H1 (cell line): Measurements from ENCODE around the gene LPAR3. TPM values are rescaled to one million over a fixed set of nuclear protein-coding genes. Genes with fewer than 3 reads are reported as not detected.

Experiments
- CTCF ChIA-PET: fragments of 300-600 bp; sonication (Branson Sonifier 250); formaldehyde crosslinking; loops from one replicate; lab custom pipeline; 2021; ENCODE audit not compliant: partially characterized antibody; lab: Charles Lee
- POLR2A ChIA-PET: fragments of 300-600 bp; sonication (Branson Sonifier 250); formaldehyde crosslinking; loops from one replicate; lab custom pipeline; 2021; ENCODE audit warnings: inconsistent platforms; ENCODE audit not compliant: partially characterized antibody; lab: Charles Lee
- DNase-seq, 2 experiments: peaks; one replicate each; pipeline versions ENCODE4 v3.0.0 to v3.0.0-alpha.2; 2010 to 2022; ENCODE audit warnings: low spot score in 2 of 2, low read depth in 1 of 2, mixed read lengths in 1 of 2
- FAIRE-seq: peaks from 2 replicates; lab custom pipeline; 2011; peaks lifted over from hg19 to GRCh38; lab: Jason Lieb, UNC
- H2AFZ ChIP-seq: 2 replicates; pipeline ENCODE4 v1.8.1; 2012; ENCODE audit warnings: low read length, inconsistent platforms
- H2AK5ac ChIP-seq: 2 replicates; pipeline ENCODE4 v1.6.1; 2013; ENCODE audit warnings: low read depth, low read length
- H2BK120ac ChIP-seq: replicated peaks from 2 replicates; pipeline ENCODE3; 2013; ENCODE audit warnings: low read depth, low read length, inconsistent platforms
- H2BK12ac ChIP-seq: 2 replicates; pipeline ENCODE4 v1.6.1; 2013; ENCODE audit warnings: low read depth, low read length
- H2BK15ac ChIP-seq: 2 replicates; pipeline ENCODE4 v1.6.1; 2013; ENCODE audit warnings: low read length
- H2BK20ac ChIP-seq: 2 replicates; pipeline ENCODE4 v1.6.1; 2013; ENCODE audit warnings: low read length
- H2BK5ac ChIP-seq: 2 replicates; pipeline ENCODE4 v1.6.1; 2013; ENCODE audit warnings: low read depth, low read length
- H3K14ac ChIP-seq: 2 replicates; pipeline ENCODE4 v1.6.1; 2013; ENCODE audit warnings: inconsistent platforms; ENCODE audit not compliant: insufficient read length
- H3K18ac ChIP-seq: 2 replicates; pipeline ENCODE4 v1.6.1; 2013; ENCODE audit warnings: low read length; ENCODE audit errors: extremely low read depth
- H3K23ac ChIP-seq: 2 replicates; pipeline ENCODE4 v1.6.1; 2013; ENCODE audit warnings: inconsistent platforms; ENCODE audit not compliant: insufficient read length
- H3K23me2 ChIP-seq: 2 replicates; pipeline ENCODE4 v1.6.1; 2013; ENCODE audit warnings: low read depth, low read length
- H3K27ac ChIP-seq: 2 replicates; pipeline ENCODE4 v1.6.1; 2011; ENCODE audit warnings: low read depth, low read length, inconsistent platforms
- H3K27me3 ChIP-seq, 4 experiments: replicated peaks in 1 of 4; 1 replicate in 1 of 4; 2 replicates in 3 of 4; pipeline versions ENCODE4 v1.6.1 to v1.8.1; 2011 to 2013; ENCODE audit warnings: low read length in 3 of 4, mild to moderate bottlenecking in 3 of 4, inconsistent platforms in 2 of 4, mixed read lengths in 2 of 4, moderate library complexity in 1 of 4; ENCODE audit not compliant: control insufficient read depth in 3 of 4, insufficient read depth in 3 of 4; ENCODE audit errors: extremely low read depth in 1 of 4
- H3K36me3 ChIP-seq, 4 experiments: 2 replicates each; pipeline versions ENCODE4 v1.6.1 to v1.8.1; 2011 to 2013; ENCODE audit warnings: mild to moderate bottlenecking in 4 of 4, low read length in 3 of 4, moderate library complexity in 2 of 4, control low read depth in 1 of 4, inconsistent platforms in 1 of 4; ENCODE audit not compliant: insufficient read depth in 4 of 4, control insufficient read depth in 2 of 4
- H3K4ac ChIP-seq: replicated peaks from 2 replicates; pipeline ENCODE3; 2013; ENCODE audit warnings: low read length, low read depth, mixed read lengths, inconsistent platforms; ENCODE audit not compliant: insufficient read length
- H3K4me1 ChIP-seq, 4 experiments: replicated peaks in 1 of 4; 1 replicate in 1 of 4; 2 replicates in 3 of 4; pipeline versions ENCODE4 v1.6.1 to v1.8.1; 2011 to 2013; ENCODE audit warnings: low read length in 3 of 4, inconsistent platforms in 2 of 4, mixed read lengths in 1 of 4; ENCODE audit not compliant: insufficient read depth in 4 of 4, control insufficient read depth in 3 of 4
- H3K4me2 ChIP-seq, 2 experiments: 2 replicates each; pipeline versions ENCODE4 v1.6.1 to v1.8.1; 2011 to 2013; ENCODE audit warnings: low read depth in 2 of 2, low read length in 2 of 2, control low read depth in 1 of 2, inconsistent platforms in 1 of 2, mild to moderate bottlenecking in 1 of 2; ENCODE audit not compliant: insufficient read depth in 1 of 2
- H3K4me3 ChIP-seq, 4 experiments: fragments of 200-600, 300-600 bp in 1 of 4; sonication (generic), shearing (Covaris generic), sonication (Bioruptor Twin) in 1 of 4; 2 replicates each; pipeline versions ENCODE4 v1.5.1 to v1.8.1; 2011 to 2016; ENCODE audit warnings: low read length in 4 of 4, low read depth in 3 of 4, control low read depth in 2 of 4, inconsistent platforms in 2 of 4, mild to moderate bottlenecking in 2 of 4, mixed read lengths in 1 of 4, moderate library complexity in 1 of 4; ENCODE audit not compliant: insufficient read depth in 2 of 4; ENCODE audit errors: extremely low read depth in 1 of 4
- H3K56ac ChIP-seq: replicated peaks from 2 replicates; pipeline ENCODE3; 2013; ENCODE audit warnings: low read depth, mild to moderate bottlenecking, mixed read lengths, low read length, inconsistent platforms; ENCODE audit not compliant: insufficient read length
- H3K79me1 ChIP-seq: 2 replicates; pipeline ENCODE4 v1.6.1; 2013; ENCODE audit warnings: low read depth, low read length, control low read depth
- H3K79me2 ChIP-seq, 2 experiments: 2 replicates each; pipeline versions ENCODE4 v1.6.1 to v1.8.1; 2012 to 2013; ENCODE audit warnings: low read length in 2 of 2, mild to moderate bottlenecking in 2 of 2, inconsistent platforms in 1 of 2; ENCODE audit not compliant: insufficient read depth in 2 of 2, control insufficient read depth in 1 of 2
- H3K9ac ChIP-seq, 4 experiments: replicated peaks in 1 of 4; 1 replicate in 1 of 4; 2 replicates in 3 of 4; pipeline versions ENCODE4 v1.6.1 to v1.8.1; 2011 to 2013; ENCODE audit warnings: low read depth in 3 of 4, low read length in 3 of 4, control low read depth in 2 of 4, mild to moderate bottlenecking in 2 of 4, moderate library complexity in 2 of 4, inconsistent platforms in 1 of 4; ENCODE audit errors: extremely low read depth in 1 of 4
- H3K9me3 ChIP-seq, 2 experiments: 2 replicates each; pipeline versions ENCODE4 v1.6.1 to v1.8.1; 2012 to 2013; ENCODE audit warnings: mild to moderate bottlenecking in 2 of 2, moderate library complexity in 2 of 2, control low read depth in 1 of 2, inconsistent platforms in 1 of 2, low read depth in 1 of 2, low read length in 1 of 2, mixed read lengths in 1 of 2; ENCODE audit not compliant: insufficient read depth in 2 of 2
- H4K20me1 ChIP-seq, 2 experiments: replicated peaks in 1 of 2; 2 replicates each; pipeline versions ENCODE3 to v1.8.1; 2011 to 2013; ENCODE audit warnings: inconsistent platforms in 2 of 2, low read length in 2 of 2, mild to moderate bottlenecking in 1 of 2; ENCODE audit not compliant: insufficient read depth in 2 of 2, control insufficient read depth in 1 of 2
- H4K5ac ChIP-seq: 2 replicates; pipeline ENCODE4 v1.6.1; 2013; ENCODE audit warnings: low read length, low read depth, mixed read lengths, inconsistent platforms; ENCODE audit not compliant: insufficient read length
- H4K8ac ChIP-seq: 2 replicates; pipeline ENCODE4 v1.8.0; 2013; ENCODE audit warnings: mild to moderate bottlenecking, moderate library complexity, low read length, inconsistent platforms; ENCODE audit not compliant: insufficient read depth; ENCODE audit errors: extremely low read depth
- H4K91ac ChIP-seq: replicated peaks from 2 replicates; pipeline ENCODE3; 2013; ENCODE audit warnings: low read length, mixed read lengths, inconsistent platforms; ENCODE audit not compliant: insufficient read length
- CBX8 ChIP-seq: fragments of 300-800, 300-1000 bp; sonication (generic); IDR thresholded peaks from 2 replicates; pipeline ENCODE4 v1.7.1; 2016; ENCODE audit warnings: low read depth, low read length, borderline replicate concordance
- GTF2F1 ChIP-seq: IDR thresholded peaks from 2 replicates; pipeline ENCODE4 v1.6.1; 2012; ENCODE audit warnings: low read depth, low read length, improper control_type of control experiment, borderline replicate concordance
- POU5F1 ChIP-seq: IDR thresholded peaks from 2 replicates; pipeline ENCODE4 v1.6.1; 2011; ENCODE audit warnings: low read depth, mild to moderate bottlenecking, low read length, moderate library complexity
- RBBP5 ChIP-seq: IDR thresholded peaks from 2 replicates; pipeline ENCODE4 v1.7.1; 2012; ENCODE audit warnings: low read depth, mild to moderate bottlenecking, inconsistent platforms, low read length, moderate library complexity, borderline replicate concordance
- SIX5 ChIP-seq: IDR thresholded peaks from 2 replicates; pipeline ENCODE4 v1.6.1; 2011; ENCODE audit warnings: mild to moderate bottlenecking, low read depth, low read length
- WGBS, 2 experiments: shearing (Covaris generic) in 1 of 2; methylation state at CpG; one replicate each; pipeline versions ENCODE4 v1.1.6 to v1.1.7; 2013 to 2015; ENCODE audit warnings: low lambda C conversion rate in 2 of 2, mixed read lengths in 2 of 2, inconsistent platforms in 1 of 2, low coverage in 1 of 2, missing lambda C conversion rate in 1 of 2; ENCODE audit not compliant: insufficient replicate concordance in 2 of 2, insufficient coverage in 1 of 2, insufficient read length in 1 of 2; ENCODE audit errors: extremely low coverage in 1 of 2, missing lambda C conversion rate in 1 of 2; 5-methylcytosine and 5-hydroxymethylcytosine counted together
- polyA plus RNA-seq, 7 experiments: library from polyadenylated mRNA; depleted of rRNA in 3 of 7; stranded (reverse) in 5 of 7; unstranded in 2 of 7; fragments of >200 nt in 5 of 7; fragments of 200-250 nt in 2 of 7; gene quantifications; 1 replicate in 5 of 7; 2 replicates in 1 of 7; 4 replicates in 1 of 7; pipeline versions ENCODE4 v1.2.1 to v1.2.3, GENCODE V29; 2011 to 2013; ENCODE audit warnings: missing spikeins in 2 of 7, mixed read lengths in 2 of 7
- total RNA-seq: library from RNA; stranded (reverse); fragmentation: NEBNext Ultra II Directional; extraction: Animal tissue kit (Norgen Biotek cat#: 25700); gene quantifications from 2 replicates; pipeline ENCODE4 v1.2.1, GENCODE V29; 2021
- TF ChIP-seq, protein P1 (sequence below): IDR thresholded peaks from 2 replicates; pipeline ENCODE4 v1.6.1; 2011; ENCODE audit warnings: low read depth, mild to moderate bottlenecking, low read length; ENCODE audit not compliant: insufficient read depth
- TF ChIP-seq, protein P2 (sequence below), 3 experiments: IDR thresholded peaks; 1 replicate in 2 of 3; 2 replicates in 1 of 3; pipeline versions ENCODE4 v1.5.1 to v1.6.1; 2011; ENCODE audit warnings: low read length in 3 of 3, mild to moderate bottlenecking in 3 of 3, inconsistent platforms in 2 of 3, low read depth in 1 of 3, moderate library complexity in 1 of 3; ENCODE audit not compliant: insufficient read depth in 1 of 3; ENCODE audit errors: control extremely low read depth in 1 of 3

Gene LPAR3
- total and polyA plus RNA-seq, 2 of the 8 experiments (the other 6 are each of a cell fraction or from before 2014, with no cell fraction given), result 17.1 to 25.4 TPM

DNA sequence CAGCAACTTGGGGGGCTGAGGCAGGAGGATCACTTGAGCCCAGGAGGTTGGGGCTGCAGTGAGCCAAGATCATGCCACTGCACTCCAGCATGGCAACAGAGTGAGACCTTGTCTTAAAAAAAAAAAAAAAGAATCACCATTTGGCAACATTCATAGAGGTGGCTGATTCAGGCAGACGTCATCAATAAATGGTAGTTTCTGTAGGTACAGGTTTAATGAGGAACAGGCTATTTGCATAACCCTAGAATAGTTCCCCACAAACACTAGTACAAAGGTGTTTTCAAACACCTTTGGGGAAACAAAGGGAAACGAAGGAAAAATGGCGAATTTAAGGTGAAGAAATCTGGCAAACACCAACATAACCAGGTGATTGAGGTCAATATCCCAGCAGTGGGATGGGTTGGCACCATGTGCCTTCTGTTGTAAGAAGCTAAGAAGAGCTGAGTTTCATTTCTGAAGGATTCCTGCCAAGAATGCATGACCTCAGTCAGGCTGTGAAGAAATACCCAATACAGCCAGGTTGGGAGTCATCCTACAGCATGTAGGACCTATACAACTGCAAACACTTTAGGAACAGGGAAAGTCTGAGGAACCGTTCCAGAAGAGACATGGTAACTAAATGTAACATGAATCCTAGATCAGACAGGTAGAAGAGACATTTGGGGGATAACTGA, 5.6 kb downstream of the LPAR3 start:
- Histone ChIP-seq H4K5ac (no peak overlapping the region), H3K79me2 (peaks cover 0 to 43% of the 10 kb centered on the region in 2 experiments; a peak in 3 of 4 replicates), H2BK15ac (no peak overlapping the region), H4K8ac (no peak overlapping the region), H3K23me2 (peaks cover 3% of the 10 kb centered on the region; the same call in 1 of the 2 replicates), H3K9ac (no peak overlapping the region), H3K4me1 (peaks cover 0 to 3% (median 0%) of the 10 kb centered on the region in 4 experiments; a peak in 1 of 7 replicates), H3K14ac (no peak overlapping the region), H2BK5ac (no peak overlapping the region), H3K79me1 (0 out of 2 replicates have a peak, but pooled peaks cover 2% of the 10 kb centered on the region), H3K4me2 (no peak overlapping the region), H3K23ac (no peak overlapping the region), H2AK5ac (no peak overlapping the region), H3K36me3 (peaks cover 0 to 6% (median 2%) of the 10 kb centered on the region in 4 experiments; a peak in 3 of 8 replicates), H3K4me3 (no peak overlapping the region), H2AFZ (no peak overlapping the region), H3K9me3 (no peaks in the 10 kb centered on the region), H3K4ac (no peak overlapping the region), H2BK12ac (no peak overlapping the region), H3K18ac (no peak overlapping the region), H4K91ac (no peak overlapping the region), H3K56ac (no peak overlapping the region), H3K27ac (no peak overlapping the region; the same call in 1 of the 2 replicates), H3K27me3 (peaks cover 0 to 2% (median under 1%) of the 10 kb centered on the region in 4 experiments; a peak in 3 of 7 replicates), H4K20me1 (peaks cover 0 to 6% of the 10 kb centered on the region in 2 experiments), H2BK120ac (no peak overlapping the region), H2BK20ac (no peak overlapping the region)
- WGBS, 2 experiments, result 86% methylated on average over 4 of the region's 4 CpGs; no CpG with 5 or more reads in 1 of the 2 experiments
- no peak for DNase-seq
- ChIA-PET POLR2A (no interaction called here), CTCF (no interaction called here)
- FAIRE-seq, result no peak
- TF ChIP-seq GTF2F1, result no peak
- TF ChIP-seq, protein P1, sequence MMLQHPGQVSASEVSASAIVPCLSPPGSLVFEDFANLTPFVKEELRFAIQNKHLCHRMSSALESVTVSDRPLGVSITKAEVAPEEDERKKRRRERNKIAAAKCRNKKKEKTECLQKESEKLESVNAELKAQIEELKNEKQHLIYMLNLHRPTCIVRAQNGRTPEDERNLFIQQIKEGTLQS, result no peak
- TF ChIP-seq, protein P2, sequence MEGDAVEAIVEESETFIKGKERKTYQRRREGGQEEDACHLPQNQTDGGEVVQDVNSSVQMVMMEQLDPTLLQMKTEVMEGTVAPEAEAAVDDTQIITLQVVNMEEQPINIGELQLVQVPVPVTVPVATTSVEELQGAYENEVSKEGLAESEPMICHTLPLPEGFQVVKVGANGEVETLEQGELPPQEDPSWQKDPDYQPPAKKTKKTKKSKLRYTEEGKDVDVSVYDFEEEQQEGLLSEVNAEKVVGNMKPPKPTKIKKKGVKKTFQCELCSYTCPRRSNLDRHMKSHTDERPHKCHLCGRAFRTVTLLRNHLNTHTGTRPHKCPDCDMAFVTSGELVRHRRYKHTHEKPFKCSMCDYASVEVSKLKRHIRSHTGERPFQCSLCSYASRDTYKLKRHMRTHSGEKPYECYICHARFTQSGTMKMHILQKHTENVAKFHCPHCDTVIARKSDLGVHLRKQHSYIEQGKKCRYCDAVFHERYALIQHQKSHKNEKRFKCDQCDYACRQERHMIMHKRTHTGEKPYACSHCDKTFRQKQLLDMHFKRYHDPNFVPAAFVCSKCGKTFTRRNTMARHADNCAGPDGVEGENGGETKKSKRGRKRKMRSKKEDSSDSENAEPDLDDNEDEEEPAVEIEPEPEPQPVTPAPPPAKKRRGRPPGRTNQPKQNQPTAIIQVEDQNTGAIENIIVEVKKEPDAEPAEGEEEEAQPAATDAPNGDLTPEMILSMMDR (IDR thresholded peaks at IDR 0.05; ENCODE audit: control extremely low read depth in 1 of 3, insufficient read depth in 1 of 3, low read depth in 1 of 3, low read length in 3 of 3), result no peak
- TF ChIP-seq CBX8, result no peak
- no peak for TF ChIP-seq SIX5
- TF ChIP-seq POU5F1, result no peak
- no peak for TF ChIP-seq RBBP5
